HG03571 (cell line): Measurements from ENCODE around the gene RASGRP3.
"Not testable (repeated sequence)": the region's sequence is repeated elsewhere in the genome, so short reads cannot be mapped to it uniquely, and the experiment has no call there.

Experiments used
- ATAC-seq: cut with Tn5 transposase; IDR thresholded peaks from one replicate; pipeline ENCODE4 v1.9.1; 2021; ENCODE audit not compliant: unreplicated experiment

Gene RASGRP3

GRCh38 chr2:33457556-33458247, 18.7 kb upstream of the RASGRP3 start:
- no peak for ATAC-seq

DNA sequence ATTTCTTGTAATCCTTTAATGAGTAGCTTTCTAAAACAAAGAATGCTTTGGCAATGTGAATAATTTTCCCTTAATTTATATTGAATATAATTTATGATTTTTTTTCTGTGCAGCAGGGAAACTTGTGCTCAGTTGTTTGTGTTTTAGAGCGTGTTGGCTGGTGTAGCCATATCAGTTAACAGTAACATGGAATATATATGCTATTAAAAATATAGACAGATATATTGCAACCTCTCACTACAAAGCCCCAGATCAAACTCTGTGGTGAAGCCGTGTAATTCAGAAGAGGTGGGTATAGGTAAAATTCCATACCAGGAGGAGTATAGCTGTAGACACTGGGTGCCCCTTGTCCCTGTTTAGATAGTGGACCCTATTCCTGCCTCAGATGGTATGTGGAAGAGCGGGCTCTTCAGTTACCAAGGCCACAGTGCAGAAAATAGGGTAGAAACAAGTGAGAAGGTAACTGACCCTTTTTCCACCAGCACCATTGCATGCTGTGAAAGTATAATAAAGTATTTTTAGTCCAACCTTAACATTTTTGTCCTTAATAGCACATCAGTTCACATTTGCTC, 18.1 kb upstream of the RASGRP3 start:
- ATAC-seq, result no peak

DNA sequence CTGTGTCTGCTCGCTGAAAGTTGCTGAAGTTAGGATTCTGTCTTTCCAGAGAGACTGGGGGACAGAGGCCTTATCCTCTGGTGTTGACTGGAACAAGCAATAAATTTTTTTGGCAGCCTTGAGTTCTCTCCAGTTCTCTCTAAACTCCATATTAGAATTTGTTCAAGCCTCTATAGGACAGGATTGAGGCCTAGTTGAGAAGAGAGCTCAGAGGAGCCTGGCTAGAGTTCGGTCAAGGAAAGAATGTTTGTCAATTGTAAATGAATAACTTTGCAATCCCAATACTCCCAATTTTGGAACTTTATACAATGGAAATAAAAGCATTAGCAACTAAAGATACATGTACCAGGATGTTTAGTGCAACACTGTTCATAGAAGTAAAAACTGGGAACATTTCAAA, 16.7 kb upstream of the RASGRP3 start:
- ATAC-seq, result no peak

- ATAC-seq, result not testable (repeated sequence)
These were observed 13.9 kb upstream of the RASGRP3 start for GRCh38 chr2:33462512-33462911.

GRCh38 chr2:33467413-33467812, 9.0 kb upstream of the RASGRP3 start:
- no peak for ATAC-seq

- no peak for ATAC-seq
These were observed 7.2 kb upstream of the RASGRP3 start for GRCh38 chr2:33469238-33469637.

DNA sequence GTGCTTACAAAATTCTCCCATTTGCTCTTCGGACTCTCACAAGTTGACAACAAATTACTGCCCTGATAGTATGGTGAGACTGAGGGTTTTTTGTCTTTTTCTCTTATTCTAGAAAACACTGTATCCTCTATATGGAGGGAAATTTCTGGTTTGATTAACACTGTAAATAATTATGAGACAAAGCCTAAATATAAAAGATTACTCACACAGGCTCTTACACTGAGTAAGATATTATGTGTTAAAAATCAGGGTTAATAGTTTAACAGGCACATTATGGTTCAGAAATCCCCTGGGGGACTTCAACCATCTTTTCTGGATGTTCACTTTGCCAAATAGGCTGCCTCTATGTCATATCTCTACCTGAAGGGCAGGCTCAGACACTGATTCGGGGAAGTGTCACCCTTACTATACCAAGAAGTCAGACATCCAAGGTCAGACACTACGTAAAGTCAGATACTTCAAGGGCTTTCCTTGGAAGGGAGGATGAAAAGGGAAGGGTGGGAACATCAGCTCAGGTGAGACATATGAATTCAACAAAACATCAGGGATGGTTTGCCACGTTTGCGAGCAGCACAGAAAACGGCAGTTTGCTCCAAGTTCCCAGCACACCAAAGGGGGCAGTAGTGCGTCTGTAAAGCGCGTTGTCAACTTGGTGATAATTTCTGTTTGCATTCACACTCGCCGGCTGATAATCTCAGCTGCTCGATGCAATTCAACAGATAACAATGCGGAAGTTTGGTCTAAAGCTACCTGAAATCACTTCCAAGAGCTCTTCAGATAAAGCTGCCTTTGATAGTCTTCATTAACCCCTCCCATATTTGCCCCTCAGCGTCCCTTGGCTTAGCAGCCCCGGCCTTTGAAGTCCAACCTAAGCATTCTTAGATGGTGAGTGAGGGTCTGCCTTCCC, 972 bp upstream of the RASGRP3 start:
- peak; percentile 41 for ATAC-seq

GRCh38 chr2:33476793-33477190, 343 bp downstream of the RASGRP3 start:
- no peak for ATAC-seq

- peak; percentile 30 for ATAC-seq
These were observed 1.3 kb downstream of the RASGRP3 start for GRCh38 chr2:33477473-33478468.

DNA sequence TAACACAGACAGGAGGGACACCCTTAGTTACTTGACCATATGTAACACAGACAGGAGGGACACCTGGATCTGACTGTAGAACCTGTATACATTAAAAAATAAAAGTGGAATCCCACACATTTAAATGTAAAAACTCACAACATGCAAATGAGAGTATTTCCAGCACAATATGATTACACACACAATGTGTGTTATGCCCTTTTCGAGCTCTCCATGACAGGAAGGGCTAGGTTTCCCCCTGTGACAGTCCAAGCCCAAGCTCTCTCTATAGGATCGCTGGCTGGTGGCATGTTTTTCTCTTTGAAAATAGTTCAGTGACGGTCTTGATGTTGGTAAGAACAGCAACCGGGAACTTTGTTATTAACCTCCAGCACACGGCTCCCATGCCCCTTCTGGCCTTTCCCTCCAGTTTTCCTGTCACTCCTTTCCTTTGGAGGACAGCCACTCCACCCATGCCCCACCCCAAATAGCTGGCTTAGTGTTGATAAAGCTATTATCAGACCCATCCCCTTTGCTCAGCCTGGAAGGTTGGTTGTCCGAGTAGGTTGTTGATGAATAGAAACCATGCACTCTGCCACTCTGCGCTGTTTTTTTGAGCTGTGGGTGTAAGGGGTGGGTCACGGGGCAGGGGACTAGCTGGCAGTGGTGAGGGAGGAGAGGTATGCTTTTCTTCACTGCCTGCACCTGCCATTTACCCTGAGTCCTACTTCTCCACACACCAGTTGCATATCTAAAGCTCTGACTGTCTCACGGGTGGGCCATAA, 2.7 kb downstream of the RASGRP3 start:
- no peak for ATAC-seq

- ATAC-seq, result no peak
These were observed 6.1 kb downstream of the RASGRP3 start for GRCh38 chr2:33482518-33482917.

- ATAC-seq, result peak; percentile 24
These were observed 7.7 kb downstream of the RASGRP3 start for GRCh38 chr2:33484042-33484621.

GRCh38 chr2:33485051-33485450, 8.6 kb downstream of the RASGRP3 start:
- no peak for ATAC-seq

GRCh38 chr2:33486544-33486943, 10.1 kb downstream of the RASGRP3 start:
- ATAC-seq, result no peak

DNA sequence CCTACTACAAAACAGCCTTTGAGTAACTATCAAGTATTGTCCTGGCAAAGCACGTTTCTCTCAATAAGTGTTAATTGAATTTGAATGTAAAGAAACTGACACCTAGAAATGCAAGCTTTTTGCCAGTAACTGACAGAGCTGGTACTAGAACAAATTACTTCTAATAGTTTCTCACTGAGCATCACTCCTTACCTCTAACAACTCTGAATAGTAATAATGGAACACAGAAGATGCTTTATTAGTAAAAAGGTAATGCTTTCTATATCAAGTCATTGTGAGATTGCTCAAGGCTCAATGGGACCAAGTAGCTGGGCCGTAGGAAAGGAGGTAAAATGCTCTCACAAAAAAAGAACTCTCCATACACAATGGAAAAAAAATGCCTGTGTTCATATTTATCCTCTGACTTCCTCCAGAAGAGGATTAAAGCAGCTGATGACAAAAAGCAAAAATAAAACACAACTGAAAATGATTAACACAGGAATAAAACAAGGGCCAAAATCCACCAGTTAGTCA, 11.8 kb downstream of the RASGRP3 start:
- peak; percentile 32 for ATAC-seq

GRCh38 chr2:33488715-33489540, 12.5 kb downstream of the RASGRP3 start:
- ATAC-seq, result peak; percentile 44

GRCh38 chr2:33489835-33490431, 13.5 kb downstream of the RASGRP3 start:
- ATAC-seq, result no peak

DNA sequence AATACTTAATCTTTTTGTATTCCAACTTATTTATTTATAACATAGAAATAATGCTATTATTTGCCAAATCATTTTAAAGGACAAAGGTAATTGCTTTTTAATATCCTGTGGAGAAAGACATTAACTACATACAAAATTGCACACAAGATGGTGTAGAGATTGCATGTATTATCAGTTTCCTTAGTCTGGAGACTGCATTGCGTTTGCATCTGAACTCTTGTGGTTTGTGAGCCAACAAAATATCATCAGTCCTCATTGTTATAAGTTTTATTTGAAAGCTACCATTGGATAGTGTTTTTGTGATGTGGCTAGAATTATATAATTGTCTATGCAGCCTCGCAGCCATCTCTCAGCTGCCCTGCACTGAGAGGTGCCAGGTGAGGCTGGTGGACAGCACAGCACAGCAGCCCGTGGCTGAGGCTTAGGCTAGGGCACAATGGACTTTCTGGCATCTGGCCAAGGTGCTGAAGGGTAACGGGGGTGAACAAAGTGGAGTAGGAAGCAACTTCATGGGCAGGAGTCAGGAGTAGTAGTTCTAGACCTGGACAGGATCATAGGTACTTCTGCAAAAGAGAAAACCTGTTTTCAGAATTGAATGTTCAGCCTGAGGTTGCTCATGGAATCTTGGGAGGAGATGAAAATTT, 15.1 kb downstream of the RASGRP3 start:
- no peak for ATAC-seq
